Activated CD8-positive, alpha-beta memory T cell treated with anti-CD3 and anti-CD28 coated beads, Interleukin-2, amount 50 U/mL, for 1 hour (primary cell): ENCODE data around the gene PRC1.
A peak's percentile ranks its signal among the peaks of the same experiment; 100 is the strongest.

Source experiments
- DNase-seq: peaks from one replicate; pipeline ENCODE4 v3.0.0-alpha.2; 2020; ENCODE audit errors: extremely low read depth

PRC1 gene

GRCh38 chr15:90955624-90956273 is 38.6 kb downstream of the PRC1 start:
- no peak for DNase-seq

- DNase-seq, result peak; percentile 48
These were observed 39.4 kb downstream of the PRC1 start, which contains the start of gene RCCD1 for GRCh38 chr15:90954712-90955623. RCCD1 (plus strand) TSS chr15:90954884; CDS start chr15:90956735, 1,851 bp downstream.

- no peak for DNase-seq
These were observed 40.2 kb downstream of the PRC1 start for GRCh38 chr15:90953947-90954711.

- no peak for DNase-seq
These were observed 41.2 kb downstream of the PRC1 start for GRCh38 chr15:90952901-90953677.

- DNase-seq, result no peak
These were observed 43.7 kb downstream of the PRC1 start for GRCh38 chr15:90950676-90951075.

GRCh38 chr15:90949979-90950675 is 44.2 kb downstream of the PRC1 start:
- no peak for DNase-seq

- no peak for DNase-seq
These were observed 45.8 kb downstream of the PRC1 start for GRCh38 chr15:90948506-90948905.

GRCh38 chr15:90947577-90948357 is 46.6 kb downstream of the PRC1 start:
- no peak for DNase-seq

GRCh38 chr15:90946941-90947576 is 47.3 kb downstream of the PRC1 start:
- no peak for DNase-seq

GRCh38 chr15:90946538-90946937 is 47.8 kb downstream of the PRC1 start:
- no peak for DNase-seq

- DNase-seq, result no peak
These were observed 49.2 kb downstream of the PRC1 start for GRCh38 chr15:90945091-90945490.

GRCh38 chr15:90942354-90943120 is 51.8 kb downstream of the PRC1 start:
- DNase-seq, result no peak

GRCh38 chr15:90941038-90941437 is 53.3 kb downstream of the PRC1 start:
- no peak for DNase-seq

- DNase-seq, result no peak
These were observed 54.6 kb downstream of the PRC1 start for GRCh38 chr15:90939756-90940155.

- DNase-seq, result no peak
These were observed 56.1 kb downstream of the PRC1 start for GRCh38 chr15:90938261-90938660.

GRCh38 chr15:90936823-90937222 is 57.5 kb downstream of the PRC1 start:
- no peak for DNase-seq

GRCh38 chr15:90934949-90935751 is 59.2 kb downstream of the PRC1 start, which contains the start of gene UNC45A:
UNC45A (plus strand) TSS chr15:90935285; CDS start chr15:90935325, 40 bp downstream.
- DNase-seq, result peak; percentile 88
